ELR (cell line): Measurements from ENCODE around the gene ZNF423.

ENCODE experiments used
- DNase-seq: peaks from one replicate; pipeline ENCODE4 v3.0.0-alpha.2; 2015; ENCODE audit warnings: low read depth

Gene ZNF423

GRCh38 chr16:49720225-49720624, 135.7 kb downstream of the ZNF423 start:
- DNase-seq = no peak

DNA sequence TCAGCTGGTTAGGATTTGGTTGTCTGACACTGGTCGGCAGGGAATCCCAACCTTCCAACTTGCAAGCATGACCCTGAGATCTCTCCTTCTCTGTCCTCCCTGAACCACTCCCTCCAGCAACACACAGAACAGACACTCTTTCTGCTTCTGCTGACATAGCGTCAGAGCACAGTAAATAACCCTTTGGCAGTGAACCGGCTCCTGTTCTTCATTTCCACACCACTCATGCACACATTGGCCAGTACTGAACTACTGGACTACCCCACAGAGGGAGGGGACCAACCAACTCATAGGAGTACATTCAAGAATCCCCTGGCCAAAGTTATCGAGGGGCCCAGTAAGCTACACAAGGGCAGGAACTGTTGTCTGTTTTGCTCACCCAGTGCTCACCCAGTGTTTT, 138.2 kb downstream of the ZNF423 start:
- no peak for DNase-seq

DNA sequence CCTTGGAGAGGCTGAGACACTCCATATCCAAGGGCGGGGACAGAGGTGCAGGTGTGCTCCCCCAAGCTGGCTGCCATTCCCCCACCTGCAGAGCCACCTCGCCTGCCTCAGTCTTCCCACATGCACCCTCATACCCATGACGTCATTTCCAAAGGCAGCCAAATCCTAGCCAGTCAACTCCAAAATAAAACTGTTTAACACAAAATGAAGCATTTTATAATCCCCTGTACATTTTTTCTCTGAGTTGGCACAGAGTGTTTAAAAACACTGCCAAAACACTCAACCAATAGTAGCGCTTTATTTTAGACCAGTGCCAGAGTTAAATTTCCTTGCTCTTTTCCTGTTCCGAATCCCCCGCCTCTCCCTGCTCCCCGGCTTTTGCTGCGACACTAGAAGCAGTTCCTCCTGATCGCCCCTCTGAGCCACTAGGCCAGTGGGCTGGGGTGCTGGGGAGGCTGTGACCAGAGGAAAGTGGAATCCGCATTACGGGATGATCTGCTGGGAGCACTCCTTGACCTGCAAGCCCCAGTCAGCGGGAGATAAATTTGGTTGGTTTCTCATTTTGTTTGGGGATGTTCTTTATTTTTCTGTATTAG, 139.5 kb downstream of the ZNF423 start:
- DNase-seq = no peak

DNA sequence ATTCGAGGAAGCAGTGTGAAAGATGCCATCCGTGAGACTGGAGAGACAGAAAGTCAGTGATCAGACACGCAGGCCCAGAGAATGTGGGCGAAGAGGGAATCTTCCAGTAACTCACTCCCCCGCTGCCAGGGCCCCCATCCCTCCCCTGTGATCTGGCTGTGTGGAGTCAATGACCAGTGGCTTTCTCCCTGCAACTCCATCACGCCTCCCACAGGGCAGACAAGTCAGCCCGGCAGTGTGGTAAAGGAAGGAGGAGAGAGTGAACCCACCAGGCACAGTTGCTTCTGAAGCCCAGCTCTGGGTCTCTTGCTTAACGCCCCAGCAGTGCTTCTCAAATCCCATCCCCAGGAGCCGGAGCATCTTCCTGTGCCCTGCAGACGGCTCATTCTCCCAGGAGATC, 142.1 kb downstream of the ZNF423 start:
- no peak for DNase-seq

- no peak for DNase-seq
Measured at GRCh38 chr16:49712542-49712941, 143.4 kb downstream of the ZNF423 start.

- DNase-seq = no peak
Measured at GRCh38 chr16:49712106-49712505, 143.8 kb downstream of the ZNF423 start.

GRCh38 chr16:49709057-49709456, 146.9 kb downstream of the ZNF423 start:
- no peak for DNase-seq

GRCh38 chr16:49708491-49708890, 147.4 kb downstream of the ZNF423 start:
- DNase-seq = no peak

- no peak for DNase-seq
Measured at GRCh38 chr16:49706620-49707355, 149.1 kb downstream of the ZNF423 start.

GRCh38 chr16:49704586-49705155, 151.2 kb downstream of the ZNF423 start:
- no peak for DNase-seq

DNA sequence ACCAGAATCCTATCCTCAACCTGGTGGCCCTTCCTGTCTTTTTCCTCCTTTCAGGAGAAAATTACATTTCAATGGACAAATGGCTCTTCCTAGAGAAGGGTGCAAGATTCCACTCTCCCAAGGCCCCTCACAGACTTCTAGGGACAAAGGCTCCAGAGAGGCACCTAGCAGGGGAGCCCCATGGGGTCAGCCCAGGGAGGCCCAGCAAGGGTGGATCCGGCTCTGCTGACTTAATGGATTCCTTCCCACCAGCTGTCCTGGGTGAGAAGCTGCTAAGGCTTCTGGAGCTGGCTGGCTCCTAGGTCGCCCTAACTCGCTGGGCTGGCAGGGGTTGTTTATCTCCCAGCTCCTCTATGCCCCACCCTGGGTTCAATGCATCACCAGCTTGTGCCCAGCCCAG, 152.4 kb downstream of the ZNF423 start:
- DNase-seq = no peak

DNA sequence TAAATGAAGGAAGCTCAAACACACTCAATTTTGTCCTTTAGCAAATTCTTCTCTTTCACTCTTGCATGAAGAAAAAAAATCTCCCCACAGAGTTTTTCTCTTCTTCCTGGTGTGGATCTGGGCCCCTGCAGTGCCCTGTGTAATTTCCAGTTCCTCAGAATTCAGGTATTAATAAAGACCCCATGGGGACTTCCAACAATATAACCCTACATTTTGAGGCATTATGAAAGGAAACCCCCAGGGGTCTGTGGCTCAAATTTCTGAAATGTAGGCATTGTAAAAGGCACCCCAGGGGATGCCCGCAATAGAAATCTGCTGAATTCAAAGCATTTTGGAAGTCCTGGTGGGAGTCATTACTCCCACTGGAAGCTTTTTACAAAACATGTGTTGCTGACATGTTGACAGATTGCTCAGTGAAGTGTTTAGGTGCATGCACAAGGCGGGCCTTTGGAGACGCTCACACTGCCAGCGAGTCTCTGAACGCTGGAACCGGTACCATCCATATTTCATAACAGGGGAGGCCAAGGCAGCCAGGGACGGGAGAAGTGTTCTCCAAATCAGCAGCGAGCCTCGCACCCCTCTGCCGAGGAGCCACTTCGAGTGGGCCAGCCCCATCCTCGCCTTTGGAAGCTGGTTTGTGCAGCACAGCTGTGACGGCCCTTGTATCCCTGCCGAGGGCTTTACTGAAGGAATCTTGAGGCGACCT, 154.0 kb downstream of the ZNF423 start:
- no peak for DNase-seq

DNA sequence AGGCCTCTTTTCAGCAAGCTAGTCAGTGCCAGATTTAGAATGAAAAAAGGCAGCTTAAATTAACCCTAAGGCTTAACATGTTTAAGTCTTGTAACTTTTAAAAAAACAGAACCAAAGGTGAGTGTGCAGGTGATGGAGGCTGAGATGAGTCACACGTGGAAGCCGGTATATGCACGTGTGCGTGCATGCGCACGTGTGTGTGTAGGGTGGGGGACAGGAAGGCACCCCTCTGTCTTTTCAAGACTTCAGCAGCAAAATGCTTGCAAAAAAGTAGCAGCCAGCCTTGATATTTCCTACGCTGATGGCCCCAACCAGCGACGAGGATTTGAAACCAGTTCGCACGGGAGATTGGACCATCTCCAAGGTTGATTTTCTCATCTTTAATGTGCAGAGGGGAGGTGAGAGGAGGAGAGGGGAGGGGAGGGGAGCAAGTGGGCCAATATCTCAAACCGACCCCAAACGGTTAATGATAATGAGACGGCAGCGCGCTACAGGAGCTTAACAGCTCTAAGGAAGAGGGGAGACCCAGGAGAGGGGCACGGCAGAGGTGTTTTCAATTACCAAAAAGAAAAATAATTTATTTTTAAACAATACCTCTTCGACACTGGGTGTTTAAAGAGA, 154.7 kb downstream of the ZNF423 start:
- no peak for DNase-seq

GRCh38 chr16:49700251-49701064, 155.5 kb downstream of the ZNF423 start:
- no peak for DNase-seq

GRCh38 chr16:49699841-49700175, 156.1 kb downstream of the ZNF423 start:
- no peak for DNase-seq

- DNase-seq = no peak
Measured at GRCh38 chr16:49698931-49699840, 156.7 kb downstream of the ZNF423 start.

DNA sequence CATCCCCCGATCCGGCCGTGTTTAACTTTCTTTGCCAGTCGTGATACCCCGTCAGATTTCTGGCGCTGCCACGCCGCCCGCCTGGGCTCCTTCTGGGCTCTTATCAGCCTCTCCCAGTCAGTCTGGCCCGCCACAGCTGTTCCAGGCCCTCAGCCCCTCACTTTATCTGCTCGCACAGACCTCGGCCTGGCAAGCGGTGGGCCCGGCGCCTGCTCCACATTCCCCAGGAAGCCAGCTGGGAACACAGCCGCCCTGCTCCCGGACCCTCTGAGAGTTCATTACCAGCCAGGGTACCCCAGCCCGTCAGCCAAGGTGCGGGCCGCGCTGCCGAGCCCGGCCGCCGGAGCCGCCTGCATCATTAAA, 157.5 kb downstream of the ZNF423 start:
- DNase-seq = no peak

DNA sequence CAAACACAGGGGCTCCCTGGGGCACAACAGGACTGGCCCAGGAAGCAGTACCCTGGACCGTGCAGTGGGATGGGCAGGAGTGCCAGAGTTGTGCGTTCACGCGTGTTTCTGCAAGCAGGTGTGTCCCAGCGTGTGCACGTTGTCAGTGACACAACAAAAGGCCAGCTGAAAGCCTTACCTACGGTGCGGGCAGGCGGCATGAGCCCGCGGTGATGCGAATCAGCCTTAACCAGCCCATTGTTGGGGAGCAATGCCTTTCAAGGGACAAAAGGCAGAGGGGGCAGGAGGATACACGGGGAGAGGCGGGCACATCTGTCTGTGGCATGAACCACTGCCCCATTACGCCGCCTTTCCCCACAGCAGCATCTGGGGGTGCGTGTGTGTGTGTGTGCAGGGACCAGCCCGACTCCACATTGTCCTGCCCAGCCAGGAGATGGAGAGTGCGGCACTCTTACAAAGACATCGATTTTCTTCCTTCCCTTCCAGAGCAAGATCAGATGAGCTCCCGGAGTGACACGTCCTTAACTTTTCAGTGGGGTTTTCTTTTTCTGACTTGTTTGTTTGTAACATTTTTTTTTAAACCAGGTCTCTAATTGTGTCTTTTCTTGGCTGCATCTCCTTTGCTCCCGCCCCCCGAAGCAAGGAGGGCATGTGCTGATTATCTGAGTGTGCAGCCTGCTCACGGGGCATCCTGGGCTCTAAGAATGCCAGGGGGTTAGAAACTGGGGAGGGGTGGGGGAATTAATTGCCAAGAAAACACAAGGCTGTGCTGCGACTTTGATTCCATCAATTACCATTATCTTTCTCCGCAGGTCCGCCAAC, 158.1 kb downstream of the ZNF423 start:
- no peak for DNase-seq

DNA sequence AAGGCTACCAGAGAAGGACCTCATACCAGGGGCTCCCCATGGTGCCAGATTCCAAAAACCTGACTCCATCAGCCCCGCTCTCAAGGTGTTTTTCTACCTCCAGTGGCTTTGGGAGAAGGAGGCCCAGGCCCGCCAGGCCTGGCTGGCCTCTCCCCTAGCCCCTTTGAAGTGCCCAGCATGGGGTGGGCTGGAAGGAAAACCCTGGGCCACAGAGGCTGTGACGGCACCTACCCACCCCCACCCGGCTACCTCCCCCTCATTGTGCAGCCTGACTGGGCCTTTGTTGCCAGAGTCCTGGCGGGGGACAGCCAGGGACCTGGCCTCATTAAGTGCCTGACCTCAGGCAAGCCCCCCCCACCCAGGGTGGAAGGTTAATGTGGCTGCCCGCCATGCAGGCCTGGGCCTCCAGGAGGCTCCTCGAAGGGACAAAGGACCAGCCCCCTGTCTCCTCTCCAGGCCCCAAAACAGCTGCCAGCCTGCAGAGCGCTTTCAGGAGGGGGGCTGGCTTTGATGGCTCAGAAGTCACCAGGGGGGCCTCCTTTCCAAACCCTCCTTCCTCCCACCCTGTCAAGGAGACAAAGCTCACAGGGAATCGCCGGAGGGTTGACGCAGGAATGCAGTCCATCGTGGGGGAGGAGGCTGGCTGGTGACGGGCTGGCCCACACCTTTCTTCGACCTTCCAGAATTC, 159.4 kb downstream of the ZNF423 start:
- no peak for DNase-seq
